Measurements from ENCODE around the gene GRK5. TPM values are rescaled to one million over a fixed set of nuclear protein-coding genes. Genes with fewer than 3 reads are reported as not detected.

Gene GRK5
- total RNA-seq, 1 donor from 2014 or later, result 12.5 TPM

- no peak overlapping the region for H3K4me3 ChIP-seq (ENCODE audit: low read length in 3 of 3)
Measured at GRCh38 chr10:119406137-119406536, 198.8 kb downstream of the GRK5 start.

GRCh38 chr10:119406601-119407253 lies 199.4 kb downstream of the GRK5 start:
- peaks cover 28 to 44% (median 33%) of the 10 kb centered on the region in 3 donors for H3K4me1 ChIP-seq (ENCODE audit: control insufficient read depth in 3 of 3, insufficient read depth in 3 of 3, low read length in 3 of 3)

More at GRCh38 chr10:119406137-119406536, 198.8 kb downstream of the GRK5 start:
- no peak overlapping the region for H3K9ac ChIP-seq (ENCODE audit: low read depth in 1 of 3, low read length in 3 of 3)
- H3K36me3 ChIP-seq (ENCODE audit: control insufficient read depth in 3 of 3, insufficient read depth in 3 of 3, low read length in 3 of 3), result peaks cover 0 to 2% (median 0%) of the 10 kb centered on the region in 3 donors
- H3K27ac ChIP-seq (ENCODE audit: low read depth, low read length), result peak overlapping the region; percentile 62
- H3K27me3 ChIP-seq (ENCODE audit: control insufficient read depth in 3 of 3, insufficient read depth in 3 of 3, low read length in 3 of 3), result no peaks in the 10 kb centered on the region
- peaks cover 28 to 48% (median 39%) of the 10 kb centered on the region in 3 donors for H3K4me1 ChIP-seq (ENCODE audit: control insufficient read depth in 3 of 3, insufficient read depth in 3 of 3, low read length in 3 of 3)
- no peaks in the 10 kb centered on the region for H3K9me3 ChIP-seq (ENCODE audit: control insufficient read depth in 3 of 3, low read length in 3 of 3)

GRCh38 chr10:119407254-119407777 lies 199.9 kb downstream of the GRK5 start:
- H3K36me3 ChIP-seq (ENCODE audit: control insufficient read depth in 3 of 3, insufficient read depth in 3 of 3, low read length in 3 of 3), result peaks cover 0 to 3% (median 0%) of the 10 kb centered on the region in 3 donors
- H3K9ac ChIP-seq (ENCODE audit: low read depth in 1 of 3, low read length in 3 of 3), result no peak overlapping the region
- no peaks in the 10 kb centered on the region for H3K27me3 ChIP-seq (ENCODE audit: control insufficient read depth in 3 of 3, insufficient read depth in 3 of 3, low read length in 3 of 3)
- no peak overlapping the region for H3K4me3 ChIP-seq (ENCODE audit: low read length in 3 of 3)
- no peaks in the 10 kb centered on the region for H3K9me3 ChIP-seq (ENCODE audit: control insufficient read depth in 3 of 3, low read length in 3 of 3)
- peak overlapping the region; percentile 62 for H3K27ac ChIP-seq (ENCODE audit: low read depth, low read length)
- H3K4me1 ChIP-seq (ENCODE audit: control insufficient read depth in 3 of 3, insufficient read depth in 3 of 3, low read length in 3 of 3), result peaks cover 27 to 42% (median 34%) of the 10 kb centered on the region in 3 donors

More at GRCh38 chr10:119406601-119407253, 199.4 kb downstream of the GRK5 start:
- H3K9me3 ChIP-seq (ENCODE audit: control insufficient read depth in 3 of 3, low read length in 3 of 3), result no peaks in the 10 kb centered on the region
- H3K27ac ChIP-seq (ENCODE audit: low read depth, low read length), result peak overlapping the region; percentile 62
- no peak overlapping the region for H3K9ac ChIP-seq (ENCODE audit: low read depth in 1 of 3, low read length in 3 of 3)
- peaks cover 0 to 3% (median 0%) of the 10 kb centered on the region in 3 donors for H3K36me3 ChIP-seq (ENCODE audit: control insufficient read depth in 3 of 3, insufficient read depth in 3 of 3, low read length in 3 of 3)
- no peaks in the 10 kb centered on the region for H3K27me3 ChIP-seq (ENCODE audit: control insufficient read depth in 3 of 3, insufficient read depth in 3 of 3, low read length in 3 of 3)
- no peak overlapping the region for H3K4me3 ChIP-seq (ENCODE audit: low read length in 3 of 3)

GRCh38 chr10:119408072-119408471 lies 200.7 kb downstream of the GRK5 start:
- Histone ChIP-seq H3K9me3 (ENCODE audit: control insufficient read depth in 3 of 3, low read length in 3 of 3) (no peaks in the 10 kb centered on the region), H3K36me3 (ENCODE audit: control insufficient read depth in 3 of 3, insufficient read depth in 3 of 3, low read length in 3 of 3) (peaks cover 0 to 3% (median 0%) of the 10 kb centered on the region in 3 donors), H3K9ac (ENCODE audit: low read depth in 1 of 3, low read length in 3 of 3) (no peak overlapping the region), H3K27ac (ENCODE audit: low read depth, low read length) (no peak overlapping the region), H3K4me1 (ENCODE audit: control insufficient read depth in 3 of 3, insufficient read depth in 3 of 3, low read length in 3 of 3) (peaks cover 31 to 50% (median 41%) of the 10 kb centered on the region in 3 donors), H3K4me3 (ENCODE audit: low read length in 3 of 3) (no peak overlapping the region), H3K27me3 (ENCODE audit: control insufficient read depth in 3 of 3, insufficient read depth in 3 of 3, low read length in 3 of 3) (no peaks in the 10 kb centered on the region)

- Histone ChIP-seq H3K27ac (ENCODE audit: low read depth, low read length) (peak overlapping the region; percentile 60), H3K4me3 (ENCODE audit: low read length in 3 of 3) (no peak overlapping the region), H3K9me3 (ENCODE audit: control insufficient read depth in 3 of 3, low read length in 3 of 3) (no peaks in the 10 kb centered on the region), H3K9ac (ENCODE audit: low read depth in 1 of 3, low read length in 3 of 3) (no peak overlapping the region), H3K36me3 (ENCODE audit: control insufficient read depth in 3 of 3, insufficient read depth in 3 of 3, low read length in 3 of 3) (peaks cover 0 to 3% (median 0%) of the 10 kb centered on the region in 3 donors), H3K4me1 (ENCODE audit: control insufficient read depth in 3 of 3, insufficient read depth in 3 of 3, low read length in 3 of 3) (peaks cover 36 to 55% (median 45%) of the 10 kb centered on the region in 3 donors), H3K27me3 (ENCODE audit: control insufficient read depth in 3 of 3, insufficient read depth in 3 of 3, low read length in 3 of 3) (no peaks in the 10 kb centered on the region)
Measured at GRCh38 chr10:119408969-119409371, 201.6 kb downstream of the GRK5 start.

GRCh38 chr10:119409385-119409784 lies 202.0 kb downstream of the GRK5 start:
- no peaks in the 10 kb centered on the region for H3K9me3 ChIP-seq (ENCODE audit: control insufficient read depth in 3 of 3, low read length in 3 of 3)
- no peaks in the 10 kb centered on the region for H3K27me3 ChIP-seq (ENCODE audit: control insufficient read depth in 3 of 3, insufficient read depth in 3 of 3, low read length in 3 of 3)
- H3K4me3 ChIP-seq (ENCODE audit: low read length in 3 of 3), result no peak overlapping the region
- peaks cover 38 to 57% (median 45%) of the 10 kb centered on the region in 3 donors for H3K4me1 ChIP-seq (ENCODE audit: control insufficient read depth in 3 of 3, insufficient read depth in 3 of 3, low read length in 3 of 3)
- H3K27ac ChIP-seq (ENCODE audit: low read depth, low read length), result peak overlapping the region; percentile 60
- H3K36me3 ChIP-seq (ENCODE audit: control insufficient read depth in 3 of 3, insufficient read depth in 3 of 3, low read length in 3 of 3), result peaks cover 0 to 3% (median 0%) of the 10 kb centered on the region in 3 donors
- no peak overlapping the region for H3K9ac ChIP-seq (ENCODE audit: low read depth in 1 of 3, low read length in 3 of 3)

- Histone ChIP-seq H3K36me3 (ENCODE audit: control insufficient read depth in 3 of 3, insufficient read depth in 3 of 3, low read length in 3 of 3) (peaks cover 0 to 3% (median 0%) of the 10 kb centered on the region in 3 donors), H3K4me1 (ENCODE audit: control insufficient read depth in 3 of 3, insufficient read depth in 3 of 3, low read length in 3 of 3) (peaks cover 38 to 54% (median 41%) of the 10 kb centered on the region in 3 donors), H3K27ac (ENCODE audit: low read depth, low read length) (peak overlapping the region; percentile 60), H3K4me3 (ENCODE audit: low read length in 3 of 3) (no peak overlapping the region), H3K9me3 (ENCODE audit: control insufficient read depth in 3 of 3, low read length in 3 of 3) (no peaks in the 10 kb centered on the region), H3K27me3 (ENCODE audit: control insufficient read depth in 3 of 3, insufficient read depth in 3 of 3, low read length in 3 of 3) (no peaks in the 10 kb centered on the region), H3K9ac (ENCODE audit: low read depth in 1 of 3, low read length in 3 of 3) (no peak overlapping the region)
Measured at GRCh38 chr10:119409906-119410305, 202.5 kb downstream of the GRK5 start.

GRCh38 chr10:119410361-119411116 lies 203.2 kb downstream of the GRK5 start:
- Histone ChIP-seq H3K9ac (ENCODE audit: low read depth in 1 of 3, low read length in 3 of 3) (peak overlapping the region in 1 of 3 donors; percentile 8), H3K4me1 (ENCODE audit: control insufficient read depth in 3 of 3, insufficient read depth in 3 of 3, low read length in 3 of 3) (peaks cover 40 to 50% (median 42%) of the 10 kb centered on the region in 3 donors), H3K9me3 (ENCODE audit: control insufficient read depth in 3 of 3, low read length in 3 of 3) (no peaks in the 10 kb centered on the region), H3K36me3 (ENCODE audit: control insufficient read depth in 3 of 3, insufficient read depth in 3 of 3, low read length in 3 of 3) (peaks cover 0 to 3% (median 0%) of the 10 kb centered on the region in 3 donors), H3K4me3 (ENCODE audit: low read length in 3 of 3) (no peak overlapping the region), H3K27ac (ENCODE audit: low read depth, low read length) (peak overlapping the region; percentile 60), H3K27me3 (ENCODE audit: control insufficient read depth in 3 of 3, insufficient read depth in 3 of 3, low read length in 3 of 3) (no peaks in the 10 kb centered on the region)

- H3K27ac ChIP-seq (ENCODE audit: low read depth, low read length), result peak overlapping the region; percentile 56
- no peak overlapping the region for H3K4me3 ChIP-seq (ENCODE audit: low read length in 3 of 3)
- peaks cover 33 to 50% (median 34%) of the 10 kb centered on the region in 3 donors for H3K4me1 ChIP-seq (ENCODE audit: control insufficient read depth in 3 of 3, insufficient read depth in 3 of 3, low read length in 3 of 3)
- peaks cover 0 to 3% (median 0%) of the 10 kb centered on the region in 3 donors for H3K36me3 ChIP-seq (ENCODE audit: control insufficient read depth in 3 of 3, insufficient read depth in 3 of 3, low read length in 3 of 3)
- H3K9ac ChIP-seq (ENCODE audit: low read depth in 1 of 3, low read length in 3 of 3), result no peak overlapping the region
- H3K27me3 ChIP-seq (ENCODE audit: control insufficient read depth in 3 of 3, insufficient read depth in 3 of 3, low read length in 3 of 3), result no peaks in the 10 kb centered on the region
- no peaks in the 10 kb centered on the region for H3K9me3 ChIP-seq (ENCODE audit: control insufficient read depth in 3 of 3, low read length in 3 of 3)
Measured at GRCh38 chr10:119412244-119413092, 205.1 kb downstream of the GRK5 start.

All from skeletal muscle tissue (tissue), 4 donors.